Stimulated activated naive B cell treated with anti-CD40 and anti-IgM and Interleukin-4, amounts not matched to agents 10 μg/mL and 1 μg/mL and 100 μg/mL, for 72 hours (primary cell): ENCODE measurements around the gene ARHGAP15.

Experiments used
- ATAC-seq, 2 donors: fragments of 150-1000 bp; cut with Tn5 transposase; replicated peaks; 2 replicates each; pipeline ENCODE4 v1.10.0; 2021; ENCODE audit warnings: moderate library complexity in 1 of 2
- DNase-seq: peaks from one replicate; pipeline ENCODE4 v3.0.0; 2021
- H3K27ac Mint-ChIP-seq: one replicate; pipeline ENCODE4 v1.8.0; 2022; ENCODE audit warnings: mild to moderate bottlenecking, mixed read lengths
- H3K27me3 Mint-ChIP-seq, 2 donors: one replicate each; pipeline ENCODE4 v1.8.0; 2022; ENCODE audit warnings: mixed read lengths in 2 of 2
- H3K36me3 Mint-ChIP-seq, 2 donors: one replicate each; pipeline ENCODE4 v1.8.0; 2022; ENCODE audit warnings: mixed read lengths in 2 of 2, mild to moderate bottlenecking in 1 of 2
- H3K4me1 Mint-ChIP-seq, 2 donors: one replicate each; pipeline ENCODE4 v1.8.0; 2022; ENCODE audit warnings: mixed read lengths in 2 of 2, mild to moderate bottlenecking in 1 of 2
- H3K4me3 Mint-ChIP-seq, 2 donors: one replicate each; pipeline ENCODE4 v1.8.0; 2022; ENCODE audit warnings: mild to moderate bottlenecking in 2 of 2, mixed read lengths in 2 of 2, moderate library complexity in 1 of 2
- H3K9me3 Mint-ChIP-seq, 2 donors: one replicate each; pipeline ENCODE4 v1.8.0; 2022; ENCODE audit warnings: mixed read lengths in 2 of 2, mild to moderate bottlenecking in 1 of 2

The ARHGAP15 gene

GRCh38 chr2:143710879-143711278, 581.7 kb downstream of the ARHGAP15 start:
- Mint-ChIP-seq H3K9me3 (peaks cover 13 to 17% of the 10 kb centered on the region in 2 donors), H3K4me1 (peaks cover 0 to 4% of the 10 kb centered on the region in 2 donors), H3K27ac (no peak overlapping the region), H3K27me3 (no peaks in the 10 kb centered on the region), H3K4me3 (no peak overlapping the region), H3K36me3 (peaks cover 58 to 72% of the 10 kb centered on the region in 2 donors)
- no peak for DNase-seq
- no peak for ATAC-seq

- Mint-ChIP-seq H3K27me3 (no peaks in the 10 kb centered on the region), H3K27ac (no peak overlapping the region), H3K36me3 (peaks cover 44 to 45% of the 10 kb centered on the region in 2 donors), H3K4me1 (peaks cover 0 to 2% of the 10 kb centered on the region in 2 donors), H3K4me3 (no peak overlapping the region), H3K9me3 (peaks cover 8 to 11% of the 10 kb centered on the region in 2 donors)
- DNase-seq (no peak), ATAC-seq (no peak)
These were observed 587.3 kb downstream of the ARHGAP15 start for GRCh38 chr2:143716522-143716921.

GRCh38 chr2:143717053-143717452, 587.8 kb downstream of the ARHGAP15 start:
- Mint-ChIP-seq H3K4me3 (no peak overlapping the region), H3K4me1 (peaks cover 0 to 2% of the 10 kb centered on the region in 2 donors), H3K9me3 (peaks cover 4 to 7% of the 10 kb centered on the region in 2 donors), H3K36me3 (peaks cover 38 to 40% of the 10 kb centered on the region in 2 donors), H3K27ac (peak overlapping the region; percentile 48), H3K27me3 (no peaks in the 10 kb centered on the region)
- DNase-seq (no peak), ATAC-seq (no peak)

GRCh38 chr2:143717536-143718168, 588.4 kb downstream of the ARHGAP15 start:
- Mint-ChIP-seq H3K36me3 (peaks cover 35 to 36% of the 10 kb centered on the region in 2 donors), H3K4me3 (no peak overlapping the region), H3K4me1 (peaks cover 0 to 2% of the 10 kb centered on the region in 2 donors), H3K27me3 (no peaks in the 10 kb centered on the region), H3K9me3 (peaks cover 0 to 3% of the 10 kb centered on the region in 2 donors), H3K27ac (no peak overlapping the region)
- ATAC-seq (no peak), DNase-seq (no peak)

DNA sequence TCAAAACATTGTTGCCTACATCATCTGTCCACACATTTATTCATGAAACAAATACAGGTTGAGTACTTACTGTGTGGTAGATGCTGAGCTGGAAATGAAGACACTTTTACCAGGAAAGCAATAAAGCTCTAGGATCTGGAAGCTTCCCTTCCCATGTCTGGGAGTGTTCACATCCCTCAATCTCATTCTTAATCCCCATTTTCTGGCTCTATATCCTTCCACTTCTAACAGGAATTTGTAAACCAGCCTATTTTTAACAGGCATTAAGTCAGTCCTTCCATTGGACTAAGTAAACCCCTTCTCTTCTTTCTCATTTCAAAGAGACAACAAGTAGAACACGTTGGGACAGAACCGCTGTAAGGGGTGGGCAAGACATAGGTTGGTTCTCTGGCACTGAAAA, 589.5 kb downstream of the ARHGAP15 start:
- H3K27ac Mint-ChIP-seq: no peak overlapping the region
- peaks cover 26 to 27% of the 10 kb centered on the region in 2 donors for H3K36me3 Mint-ChIP-seq
- H3K4me3 Mint-ChIP-seq: no peak overlapping the region
- peaks cover 0 to 3% of the 10 kb centered on the region in 2 donors for H3K9me3 Mint-ChIP-seq
- H3K4me1 Mint-ChIP-seq: no peaks in the 10 kb centered on the region
- DNase-seq (no peak), ATAC-seq (no peak)
- no peaks in the 10 kb centered on the region for H3K27me3 Mint-ChIP-seq

- H3K27me3 Mint-ChIP-seq: no peaks in the 10 kb centered on the region
- H3K4me1 Mint-ChIP-seq: peaks cover 0 to 2% of the 10 kb centered on the region in 2 donors
- ATAC-seq (no peak), DNase-seq (no peak)
- peaks cover 24 to 29% of the 10 kb centered on the region in 2 donors for H3K36me3 Mint-ChIP-seq
- peaks cover 0 to 3% of the 10 kb centered on the region in 2 donors for H3K9me3 Mint-ChIP-seq
- H3K4me3 Mint-ChIP-seq: no peak overlapping the region
- no peak overlapping the region for H3K27ac Mint-ChIP-seq
These were observed 590.2 kb downstream of the ARHGAP15 start for GRCh38 chr2:143719406-143719805.

DNA sequence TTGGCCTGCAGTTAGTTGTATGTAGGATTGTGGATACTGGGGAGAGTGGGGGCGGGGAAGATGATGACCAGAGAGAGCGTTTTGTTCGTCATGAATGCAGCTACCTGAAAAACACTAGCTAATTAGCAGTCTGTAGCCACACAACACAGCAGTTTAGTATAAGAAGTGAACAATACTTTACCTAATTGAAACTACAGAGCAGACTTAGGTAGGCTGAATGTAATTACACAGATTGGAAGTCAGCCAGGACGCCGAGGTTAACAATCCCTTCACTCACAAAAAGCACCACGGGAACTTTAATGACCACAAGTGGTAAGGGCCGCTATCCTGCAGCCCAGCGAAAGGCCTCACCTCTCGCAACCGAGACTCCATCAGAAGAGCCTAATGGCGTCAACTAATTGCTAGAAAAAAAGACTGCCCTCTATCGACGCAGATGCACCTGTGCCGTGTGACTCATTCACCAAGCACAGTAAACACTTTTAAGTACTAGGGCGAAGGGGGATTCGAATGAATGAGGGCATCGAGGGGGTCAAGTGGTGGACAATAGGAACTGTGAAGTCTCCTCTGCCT, 591.0 kb downstream of the ARHGAP15 start:
- ATAC-seq: no peak
- no peaks in the 10 kb centered on the region for H3K27me3 Mint-ChIP-seq
- peaks cover 18 to 27% of the 10 kb centered on the region in 2 donors for H3K36me3 Mint-ChIP-seq
- H3K4me3 Mint-ChIP-seq: no peak overlapping the region
- peaks cover 0 to 4% of the 10 kb centered on the region in 2 donors for H3K4me1 Mint-ChIP-seq
- no peaks in the 10 kb centered on the region for H3K9me3 Mint-ChIP-seq
- no peak overlapping the region for H3K27ac Mint-ChIP-seq
- no peak for DNase-seq

DNA sequence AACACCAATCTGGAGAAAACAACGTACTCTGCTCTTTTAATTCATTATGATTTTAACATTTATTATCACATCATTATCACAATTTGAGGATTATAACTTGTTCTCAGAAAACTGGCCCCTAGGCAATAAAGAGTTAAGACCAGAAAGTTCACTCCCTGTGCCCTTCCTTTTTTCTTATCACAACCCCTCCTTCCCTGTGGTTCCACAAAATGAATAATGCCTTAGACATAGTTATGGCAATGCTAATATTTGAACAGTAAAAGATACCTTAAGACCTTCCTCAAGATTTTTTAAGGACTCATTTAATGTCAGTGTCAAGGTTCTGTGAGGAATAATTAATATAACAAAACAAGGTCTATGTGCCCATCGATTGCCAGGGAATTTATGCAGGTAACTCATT, 596.2 kb downstream of the ARHGAP15 start:
- H3K4me1 Mint-ChIP-seq: peaks cover 20 to 24% of the 10 kb centered on the region in 2 donors
- DNase-seq (no peak), ATAC-seq (no peak)
- no peak overlapping the region for H3K27ac Mint-ChIP-seq
- no peaks in the 10 kb centered on the region for H3K9me3 Mint-ChIP-seq
- H3K4me3 Mint-ChIP-seq: no peak overlapping the region
- peaks cover 8 to 24% of the 10 kb centered on the region in 2 donors for H3K36me3 Mint-ChIP-seq
- no peaks in the 10 kb centered on the region for H3K27me3 Mint-ChIP-seq

DNA sequence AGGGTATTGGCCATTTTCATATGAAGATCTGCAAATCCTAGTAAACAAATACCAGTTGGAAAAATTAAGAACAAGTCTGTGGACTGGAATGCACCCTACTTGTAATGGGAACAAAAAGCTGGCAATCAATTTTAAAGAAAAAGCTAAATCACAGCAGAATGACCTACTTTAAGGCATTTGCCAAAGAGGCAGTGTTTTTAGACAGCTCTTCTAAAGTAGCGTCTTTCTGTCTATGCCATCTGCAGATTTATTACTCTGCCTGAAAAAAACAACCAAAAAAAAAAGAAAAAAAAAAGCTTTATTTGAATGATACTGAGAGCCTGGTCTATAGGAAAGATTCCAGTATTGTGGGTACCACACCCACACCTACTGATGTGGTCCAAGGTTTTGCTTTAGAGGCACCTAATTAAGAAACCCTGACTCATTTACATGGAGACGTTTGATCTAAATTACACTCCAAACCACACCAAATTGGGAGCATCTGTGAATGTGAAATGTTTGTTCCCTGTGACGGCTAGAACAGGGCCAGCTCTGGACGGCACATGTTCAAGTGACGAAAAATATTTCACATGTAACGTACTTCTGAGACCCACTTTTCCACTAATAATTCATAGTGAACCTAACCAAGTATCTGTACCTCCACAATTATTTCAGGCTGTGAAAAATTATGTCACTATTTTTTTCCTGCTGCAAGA, 597.1 kb downstream of the ARHGAP15 start:
- Mint-ChIP-seq H3K27ac (no peak overlapping the region), H3K27me3 (no peaks in the 10 kb centered on the region), H3K4me3 (no peak overlapping the region), H3K4me1 (peaks cover 24 to 33% of the 10 kb centered on the region in 2 donors), H3K9me3 (no peaks in the 10 kb centered on the region), H3K36me3 (peaks cover 6 to 23% of the 10 kb centered on the region in 2 donors)
- ATAC-seq (no peak), DNase-seq (no peak)

- DNase-seq (no peak), ATAC-seq (no peak)
- Mint-ChIP-seq H3K9me3 (no peaks in the 10 kb centered on the region), H3K27me3 (no peaks in the 10 kb centered on the region), H3K4me3 (no peak overlapping the region), H3K27ac (no peak overlapping the region), H3K4me1 (peaks cover 30 to 37% of the 10 kb centered on the region in 2 donors), H3K36me3 (peaks cover 6 to 20% of the 10 kb centered on the region in 2 donors)
These were observed 599.3 kb downstream of the ARHGAP15 start for GRCh38 chr2:143728498-143728897.

- Mint-ChIP-seq H3K27me3 (no peaks in the 10 kb centered on the region), H3K4me3 (peak overlapping the region in 1 of 2 donors; percentile 12), H3K9me3 (no peaks in the 10 kb centered on the region), H3K4me1 (peaks cover 28 to 37% of the 10 kb centered on the region in 2 donors), H3K27ac (peak overlapping the region; percentile 16), H3K36me3 (peaks cover 8 to 24% of the 10 kb centered on the region in 2 donors)
- DNase-seq (no peak), ATAC-seq (no peak)
These were observed 600.1 kb downstream of the ARHGAP15 start for GRCh38 chr2:143729296-143729814.

DNA sequence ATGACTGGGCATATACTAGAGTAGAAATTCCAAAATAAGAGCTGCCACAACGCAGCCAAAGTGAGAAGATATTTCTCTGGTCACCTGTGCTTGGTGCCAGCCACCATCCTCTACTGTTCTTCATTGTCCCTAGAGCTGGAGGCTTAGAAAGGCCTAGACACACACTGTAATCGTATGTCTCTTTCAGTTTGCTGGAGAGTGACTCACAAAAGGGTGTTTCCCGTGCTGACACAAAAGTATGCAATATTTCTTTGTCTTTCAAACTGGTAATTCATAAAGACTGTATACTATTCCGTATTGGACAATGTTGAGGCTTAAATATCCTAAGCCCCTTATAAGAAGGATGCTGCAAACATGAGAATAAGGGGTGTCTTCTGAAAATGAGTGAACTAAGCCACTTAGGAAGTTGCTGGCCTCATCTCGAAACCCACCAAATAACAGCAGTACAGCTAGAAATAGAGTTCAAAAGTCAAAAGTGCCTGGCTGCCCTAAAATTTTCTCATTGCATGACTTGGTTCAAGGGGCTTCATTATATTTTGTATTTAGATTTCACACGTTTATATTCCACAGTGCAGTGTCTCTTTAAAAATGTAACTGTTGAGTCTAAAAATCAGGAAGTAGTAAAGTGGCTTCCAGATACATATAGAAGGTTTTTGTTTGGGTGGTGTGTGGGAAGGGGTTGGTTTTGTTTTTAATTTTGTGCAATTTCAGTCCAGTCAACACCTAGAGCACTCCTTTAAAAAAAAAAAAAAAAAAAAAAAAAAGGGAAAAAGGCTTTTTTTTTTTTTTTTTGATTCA, 601.1 kb downstream of the ARHGAP15 start:
- peak overlapping the region; percentile 17 to 32 for H3K4me3 Mint-ChIP-seq
- H3K4me1 Mint-ChIP-seq: peaks cover 25 to 37% of the 10 kb centered on the region in 2 donors
- ATAC-seq (peak; percentile 74 to 87), DNase-seq (peak; percentile 2)
- H3K9me3 Mint-ChIP-seq: no peaks in the 10 kb centered on the region
- H3K27me3 Mint-ChIP-seq: no peaks in the 10 kb centered on the region
- H3K36me3 Mint-ChIP-seq: peaks cover 12 to 20% of the 10 kb centered on the region in 2 donors
- peak overlapping the region; percentile 51 for H3K27ac Mint-ChIP-seq

DNA sequence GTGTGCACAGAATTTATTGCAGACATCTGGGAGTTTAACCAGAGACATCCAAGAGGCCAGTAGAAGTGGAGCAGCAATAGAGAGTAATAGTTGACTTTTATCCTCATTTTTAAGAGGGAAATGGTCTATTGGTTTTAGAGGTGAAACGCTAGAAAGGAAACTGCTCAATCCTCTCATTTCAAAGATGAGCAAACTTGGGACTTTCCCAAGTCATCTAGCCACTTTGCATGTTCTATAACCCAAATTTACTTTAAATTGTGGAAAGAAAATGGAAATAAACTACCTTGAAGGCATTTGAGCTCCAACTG, 601.7 kb downstream of the ARHGAP15 start:
- Mint-ChIP-seq H3K36me3 (peaks cover 12 to 20% of the 10 kb centered on the region in 2 donors), H3K4me1 (peaks cover 25 to 37% of the 10 kb centered on the region in 2 donors), H3K27me3 (no peaks in the 10 kb centered on the region), H3K9me3 (no peaks in the 10 kb centered on the region), H3K27ac (peak overlapping the region; percentile 47), H3K4me3 (peak overlapping the region in 1 of 2 donors; percentile 8)
- ATAC-seq: peak; percentile 64 to 70
- DNase-seq: no peak

- no peak for DNase-seq
- Mint-ChIP-seq H3K9me3 (no peaks in the 10 kb centered on the region), H3K27me3 (no peaks in the 10 kb centered on the region), H3K4me3 (no peak overlapping the region), H3K4me1 (peaks cover 23 to 37% of the 10 kb centered on the region in 2 donors), H3K27ac (no peak overlapping the region), H3K36me3 (peaks cover 12 to 17% of the 10 kb centered on the region in 2 donors)
- no peak for ATAC-seq
These were observed 602.9 kb downstream of the ARHGAP15 start for GRCh38 chr2:143732076-143732475.
